HepG2 (cell line): ENCODE results near the gene GMPPA. TPM values are rescaled to one million over a fixed set of nuclear protein-coding genes. Genes with fewer than 3 reads are reported as not detected.

Experiments used
- CBX2 ChIP-seq, 2 experiments: fragments of 200-600 bp in 1 of 2; sonication (generic); formaldehyde crosslinking in 1 of 2; IDR thresholded peaks; 2 replicates each; pipeline versions ENCODE4 v1.7.0 to v1.8.1; 2018 to 2022; ENCODE audit warnings: low read depth in 2 of 2, low read length in 1 of 2, mild to moderate bottlenecking in 1 of 2, missing genetic modification reagents in 1 of 2
- GTF3A ChIP-seq: sonication (generic); formaldehyde crosslinking; conservative IDR thresholded peaks from 2 replicates; pipeline ENCODE4 v1.4.0; 2020; ENCODE audit warnings: mild to moderate bottlenecking, missing genetic modification reagents
- HDAC1 ChIP-seq: sonication (generic); formaldehyde crosslinking; IDR thresholded peaks from 2 replicates; pipeline ENCODE4 v1.5.1; 2020; ENCODE audit warnings: mild to moderate bottlenecking, missing genetic modification reagents
- MAFK ChIP-seq, 2 experiments: IDR thresholded peaks in 1 of 2; conservative IDR thresholded peaks in 1 of 2; 2 replicates each; pipeline ENCODE4 v1.6.1; 2011; ENCODE audit warnings: improper control_type of control experiment in 2 of 2, low read length in 2 of 2
- NFKBIZ ChIP-seq: IDR thresholded peaks from 2 replicates; pipeline ENCODE4 v1.6.1; 2018; ENCODE audit warnings: missing genetic modification reagents, missing compliant biosample characterization
- NONO ChIP-seq, 2 experiments: fragments of 450-650 bp in 1 of 2; sonication (generic) in 1 of 2; formaldehyde crosslinking in 1 of 2; IDR thresholded peaks in 1 of 2; conservative IDR thresholded peaks in 1 of 2; 2 replicates each; pipeline versions ENCODE4 v1.6.1 to v1.8.0; 2017 to 2022; ENCODE audit warnings: mild to moderate bottlenecking in 1 of 2, missing genetic modification reagents in 1 of 2, moderate library complexity in 1 of 2
- RCOR2 ChIP-seq: IDR thresholded peaks from 2 replicates; pipeline ENCODE4 v1.6.1; 2016; ENCODE audit warnings: missing biosample characterization, missing genetic modification reagents
- RFX1 ChIP-seq: fragments of 450-650 bp; IDR thresholded peaks from 2 replicates; pipeline ENCODE4 v1.6.1; 2017
- SNAI1 ChIP-seq: sonication (generic); formaldehyde crosslinking; IDR thresholded peaks from 2 replicates; pipeline ENCODE4 v1.5.0; 2020; ENCODE audit warnings: mild to moderate bottlenecking, missing genetic modification reagents, borderline replicate concordance
- SOX13 ChIP-seq, 3 experiments: fragments of 450-650 bp in 1 of 3; sonication (generic) in 1 of 3; formaldehyde crosslinking in 1 of 3; IDR thresholded peaks in 2 of 3; conservative IDR thresholded peaks in 1 of 3; 2 replicates each; pipeline versions ENCODE4 v1.5.0 to v1.6.1; 2016 to 2020; ENCODE audit warnings: antibody characterized with exemption in 1 of 3, mild to moderate bottlenecking in 1 of 3, missing compliant biosample characterization in 1 of 3, missing genetic modification reagents in 1 of 3, moderate library complexity in 1 of 3
- SP4 ChIP-seq: sonication (generic); formaldehyde crosslinking; IDR thresholded peaks from 2 replicates; pipeline ENCODE4 v1.8.1; 2023; ENCODE audit warnings: mild to moderate bottlenecking, missing genetic modification reagents
- THYN1 ChIP-seq: sonication (generic); formaldehyde crosslinking; IDR thresholded peaks from 2 replicates; pipeline ENCODE4 v1.8.1; 2023; ENCODE audit warnings: low read depth, mild to moderate bottlenecking, moderate library complexity, missing genetic modification reagents, borderline replicate concordance
- ZFP36L1 ChIP-seq: sonication (generic); formaldehyde crosslinking; IDR thresholded peaks from 2 replicates; pipeline ENCODE4 v1.8.0; 2022; ENCODE audit warnings: mild to moderate bottlenecking, missing genetic modification reagents, moderate library complexity
- ZFYVE20 ChIP-seq: sonication (generic); formaldehyde crosslinking; IDR thresholded peaks from 2 replicates; pipeline ENCODE4 v1.8.0; 2023; ENCODE audit warnings: low read depth, mild to moderate bottlenecking, moderate library complexity, missing genetic modification reagents, borderline replicate concordance
- ZNF124 ChIP-seq: sonication (generic); formaldehyde crosslinking; IDR thresholded peaks from 2 replicates; pipeline ENCODE4 v1.4.0; 2020; ENCODE audit warnings: missing genetic modification reagents
- ZNF224 ChIP-seq: sonication (generic); formaldehyde crosslinking; IDR thresholded peaks from 2 replicates; pipeline ENCODE4 v1.5.0; 2020; ENCODE audit warnings: mild to moderate bottlenecking, missing genetic modification reagents
- ZNF331 ChIP-seq: sonication (generic); formaldehyde crosslinking; IDR thresholded peaks from 2 replicates; pipeline ENCODE4 v1.4.0; 2020; ENCODE audit warnings: missing genetic modification reagents
- ZNF432 ChIP-seq: sonication (generic); formaldehyde crosslinking; IDR thresholded peaks from 2 replicates; pipeline ENCODE4 v1.5.0; 2020; ENCODE audit warnings: missing genetic modification reagents, mild to moderate bottlenecking, borderline replicate concordance
- ZNF598 ChIP-seq: sonication (generic); formaldehyde crosslinking; IDR thresholded peaks from 2 replicates; pipeline ENCODE4 v1.5.1; 2020; ENCODE audit warnings: mild to moderate bottlenecking, missing genetic modification reagents, borderline replicate concordance
- polyA plus RNA-seq, 8 experiments: library from polyadenylated mRNA; depleted of rRNA in 3 of 8; stranded (reverse) in 7 of 8; unstranded in 1 of 8; fragments of >200 nt; fragmentation: Illumina TruSeq in 4 of 8; extraction: Trizol in 4 of 8; gene quantifications; 2 replicates each; pipeline versions ENCODE4 v1.2.1 to v1.2.3, GENCODE V29; 2011 to 2016; ENCODE audit warnings: low read depth in 4 of 8, missing spikeins in 1 of 8, mixed read lengths in 1 of 8; ENCODE audit not compliant: insufficient read depth in 1 of 8
- total RNA-seq, 5 experiments: library from RNA; depleted of rRNA; stranded (reverse); fragments of >200 nt; fragmentation: Illumina TruSeq; extraction: Trizol; gene quantifications; 2 replicates each; pipeline ENCODE4 v1.2.3, GENCODE V29; 2016; ENCODE audit warnings: low read depth in 1 of 5
- TF ChIP-seq, protein P1 (sequence below): sonication (generic); formaldehyde crosslinking; IDR thresholded peaks from 2 replicates; pipeline ENCODE4 v1.4.0; 2020; ENCODE audit warnings: missing genetic modification reagents
- TF ChIP-seq, protein P2 (sequence below): IDR thresholded peaks from 2 replicates; pipeline ENCODE4 v1.6.1; 2016; ENCODE audit warnings: missing compliant biosample characterization, missing genetic modification reagents, borderline replicate concordance
- TF ChIP-seq, protein P3 (sequence below): sonication (generic); formaldehyde crosslinking; IDR thresholded peaks from 2 replicates; pipeline ENCODE4 v1.4.0; 2020; ENCODE audit warnings: missing genetic modification reagents

Gene GMPPA
- total and polyA plus RNA-seq, 2 of the 13 experiments (the other 11 are each of a cell fraction or from before 2014, with no cell fraction given), result 81.1 to 106 TPM

DNA sequence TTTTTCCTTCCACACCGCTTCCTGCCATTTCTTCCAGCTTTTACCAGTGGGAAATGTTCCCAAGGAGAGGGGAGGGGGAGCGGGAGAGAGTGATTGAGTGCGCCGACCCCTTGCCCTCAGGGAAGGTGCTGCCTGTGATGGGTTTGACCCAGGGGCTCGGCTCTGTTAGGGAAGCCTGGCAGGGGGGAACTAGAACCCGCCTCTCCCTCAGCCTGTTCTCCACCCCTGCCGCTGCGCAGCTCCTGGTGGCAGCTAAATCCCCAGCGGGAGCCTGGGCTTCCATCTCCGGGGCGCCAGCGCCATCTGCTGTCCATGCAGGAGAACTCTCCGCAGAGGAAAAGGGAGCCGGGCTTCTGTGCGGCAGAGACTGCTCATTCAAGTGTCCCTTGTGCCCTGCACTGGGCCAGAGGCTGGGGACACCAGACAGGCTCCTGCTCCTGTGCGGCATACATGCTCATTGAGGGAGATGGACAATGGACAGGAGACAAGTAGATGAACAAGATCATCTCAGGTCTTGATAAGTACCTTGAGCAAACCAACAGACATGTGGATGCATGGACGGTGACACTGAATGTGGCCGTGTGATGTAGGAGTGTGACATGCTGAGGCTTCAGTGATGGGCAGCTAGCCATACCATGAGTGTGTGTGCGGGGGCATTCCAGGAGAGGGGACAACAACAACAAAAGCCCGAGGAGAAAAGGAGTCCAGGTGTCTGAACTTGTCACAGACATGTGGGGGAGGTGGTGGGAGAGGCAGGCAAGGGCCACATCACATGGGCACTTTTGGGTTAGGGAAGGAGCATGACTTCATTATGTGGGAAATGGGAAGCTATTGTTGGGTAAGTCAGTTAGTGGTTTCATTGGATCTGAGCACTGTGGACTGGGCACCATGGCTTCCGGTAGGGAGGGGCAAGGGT is 31.6 kb downstream of the GMPPA start (continued):
- TF ChIP-seq, protein P1, sequence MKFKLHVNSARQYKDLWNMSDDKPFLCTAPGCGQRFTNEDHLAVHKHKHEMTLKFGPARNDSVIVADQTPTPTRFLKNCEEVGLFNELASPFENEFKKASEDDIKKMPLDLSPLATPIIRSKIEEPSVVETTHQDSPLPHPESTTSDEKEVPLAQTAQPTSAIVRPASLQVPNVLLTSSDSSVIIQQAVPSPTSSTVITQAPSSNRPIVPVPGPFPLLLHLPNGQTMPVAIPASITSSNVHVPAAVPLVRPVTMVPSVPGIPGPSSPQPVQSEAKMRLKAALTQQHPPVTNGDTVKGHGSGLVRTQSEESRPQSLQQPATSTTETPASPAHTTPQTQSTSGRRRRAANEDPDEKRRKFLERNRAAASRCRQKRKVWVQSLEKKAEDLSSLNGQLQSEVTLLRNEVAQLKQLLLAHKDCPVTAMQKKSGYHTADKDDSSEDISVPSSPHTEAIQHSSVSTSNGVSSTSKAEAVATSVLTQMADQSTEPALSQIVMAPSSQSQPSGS (CRISPR knock-in tag), result no peak
- no peak for TF ChIP-seq GTF3A (CRISPR knock-in tag)
- no peak for TF ChIP-seq MAFK (conservative IDR thresholded peaks at IDR 0.05 in 1 of 2, IDR thresholded peaks at IDR 0.05 in 1 of 2; ENCODE audit: low read length in 2 of 2)
- no peak for TF ChIP-seq ZNF224
- TF ChIP-seq SNAI1 (CRISPR knock-in tag), result no peak
- no peak for TF ChIP-seq NFKBIZ (CRISPR knock-in tag)
- no peak for TF ChIP-seq THYN1 (CRISPR knock-in tag)
- TF ChIP-seq RFX1, result no peak
- TF ChIP-seq, protein P2, sequence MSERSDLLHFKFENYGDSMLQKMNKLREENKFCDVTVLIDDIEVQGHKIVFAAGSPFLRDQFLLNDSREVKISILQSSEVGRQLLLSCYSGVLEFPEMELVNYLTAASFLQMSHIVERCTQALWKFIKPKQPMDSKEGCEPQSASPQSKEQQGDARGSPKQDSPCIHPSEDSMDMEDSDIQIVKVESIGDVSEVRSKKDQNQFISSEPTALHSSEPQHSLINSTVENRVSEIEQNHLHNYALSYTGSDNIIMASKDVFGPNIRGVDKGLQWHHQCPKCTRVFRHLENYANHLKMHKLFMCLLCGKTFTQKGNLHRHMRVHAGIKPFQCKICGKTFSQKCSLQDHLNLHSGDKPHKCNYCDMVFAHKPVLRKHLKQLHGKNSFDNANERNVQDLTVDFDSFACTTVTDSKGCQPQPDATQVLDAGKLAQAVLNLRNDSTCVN, result 0 out of 2 replicates have a peak, but pooled peaks have one; percentile 28
- TF ChIP-seq CBX2 (IDR thresholded peaks at IDR 0.05; ENCODE audit: low read depth, low read length), result no peak
- no peak for TF ChIP-seq CBX2 (CRISPR knock-in tag; IDR thresholded peaks at IDR 0.05; ENCODE audit: low read depth)
- TF ChIP-seq ZNF598 (CRISPR knock-in tag), result peak; percentile 76; the same call in 1 of the 2 replicates
- TF ChIP-seq, protein P3, sequence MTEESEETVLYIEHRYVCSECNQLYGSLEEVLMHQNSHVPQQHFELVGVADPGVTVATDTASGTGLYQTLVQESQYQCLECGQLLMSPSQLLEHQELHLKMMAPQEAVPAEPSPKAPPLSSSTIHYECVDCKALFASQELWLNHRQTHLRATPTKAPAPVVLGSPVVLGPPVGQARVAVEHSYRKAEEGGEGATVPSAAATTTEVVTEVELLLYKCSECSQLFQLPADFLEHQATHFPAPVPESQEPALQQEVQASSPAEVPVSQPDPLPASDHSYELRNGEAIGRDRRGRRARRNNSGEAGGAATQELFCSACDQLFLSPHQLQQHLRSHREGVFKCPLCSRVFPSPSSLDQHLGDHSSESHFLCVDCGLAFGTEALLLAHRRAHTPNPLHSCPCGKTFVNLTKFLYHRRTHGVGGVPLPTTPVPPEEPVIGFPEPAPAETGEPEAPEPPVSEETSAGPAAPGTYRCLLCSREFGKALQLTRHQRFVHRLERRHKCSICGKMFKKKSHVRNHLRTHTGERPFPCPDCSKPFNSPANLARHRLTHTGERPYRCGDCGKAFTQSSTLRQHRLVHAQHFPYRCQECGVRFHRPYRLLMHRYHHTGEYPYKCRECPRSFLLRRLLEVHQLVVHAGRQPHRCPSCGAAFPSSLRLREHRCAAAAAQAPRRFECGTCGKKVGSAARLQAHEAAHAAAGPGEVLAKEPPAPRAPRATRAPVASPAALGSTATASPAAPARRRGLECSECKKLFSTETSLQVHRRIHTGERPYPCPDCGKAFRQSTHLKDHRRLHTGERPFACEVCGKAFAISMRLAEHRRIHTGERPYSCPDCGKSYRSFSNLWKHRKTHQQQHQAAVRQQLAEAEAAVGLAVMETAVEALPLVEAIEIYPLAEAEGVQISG (CRISPR knock-in tag), result peak; percentile 74; the same call in 1 of the 2 replicates
- no peak for TF ChIP-seq RCOR2 (CRISPR knock-in tag)
- no peak for TF ChIP-seq ZFYVE20
- TF ChIP-seq ZNF432 (CRISPR knock-in tag), result no peak
- peak; percentile 47; the same call in 1 of the 2 replicates for TF ChIP-seq SP4
- peak; percentile 32; the same call in 1 of the 2 replicates for TF ChIP-seq ZNF331 (CRISPR knock-in tag)
- TF ChIP-seq ZNF124 (CRISPR knock-in tag), result peak; percentile 72; the same call in 1 of the 2 replicates
- no peak for TF ChIP-seq NONO (IDR thresholded peaks at IDR 0.05)
- TF ChIP-seq NONO (CRISPR knock-in tag; conservative IDR thresholded peaks at IDR 0.05), result no peak; the same call in 1 of the 2 replicates
- TF ChIP-seq ZFP36L1 (CRISPR knock-in tag), result no peak
- no peak for TF ChIP-seq SOX13 (IDR thresholded peaks at IDR 0.05)
- 0 out of 4 replicates have a peak, but pooled peaks of 1 of the 2 experiments have one; percentile 11 for TF ChIP-seq SOX13 (CRISPR knock-in tag; conservative IDR thresholded peaks at IDR 0.05 in 1 of 2, IDR thresholded peaks at IDR 0.05 in 1 of 2)
- TF ChIP-seq HDAC1 (CRISPR knock-in tag), result no peak
